Endodermal cell (in vitro differentiated cells): ENCODE results near the gene CTDP1. TPM values are rescaled to one million over a fixed set of nuclear protein-coding genes. Genes with fewer than 3 reads are reported as not detected.

Experiments used
- DNase-seq: peaks from one replicate; pipeline ENCODE4 v3.0.0-alpha.2; 2017
- H3K27ac ChIP-seq: 2 replicates; pipeline ENCODE4 v1.5.1; 2013; ENCODE audit warnings: mild to moderate bottlenecking, low read depth, low read length, moderate library complexity
- H3K27me3 ChIP-seq: 2 replicates; pipeline ENCODE4 v1.6.1; 2013; ENCODE audit warnings: mild to moderate bottlenecking, low read length, moderate library complexity; ENCODE audit not compliant: insufficient read depth, control insufficient read depth, poor library complexity, severe bottlenecking
- H3K36me3 ChIP-seq: 2 replicates; pipeline ENCODE4 v1.7.0; 2013; ENCODE audit warnings: mild to moderate bottlenecking, low read length, moderate library complexity; ENCODE audit not compliant: control insufficient read depth, insufficient read depth
- H3K4me1 ChIP-seq: one replicate; pipeline ENCODE4 v1.7.0; 2013; ENCODE audit warnings: low read length; ENCODE audit not compliant: control insufficient read depth, insufficient read depth
- H3K4me3 ChIP-seq: 2 replicates; pipeline ENCODE4 v1.5.1; 2013; ENCODE audit warnings: mild to moderate bottlenecking, low read length, moderate library complexity
- H3K9ac ChIP-seq: 2 replicates; pipeline ENCODE4 v1.6.1; 2013; ENCODE audit warnings: mild to moderate bottlenecking, low read length, moderate library complexity; ENCODE audit not compliant: poor library complexity, severe bottlenecking; ENCODE audit errors: extremely low read depth
- H3K9me3 ChIP-seq: 2 replicates; pipeline ENCODE4 v1.6.1; 2013; ENCODE audit warnings: mild to moderate bottlenecking, low read length, moderate library complexity; ENCODE audit not compliant: control insufficient read depth
- H3K27ac Mint-ChIP-seq: 2 replicates; pipeline ENCODE4 v1.8.0; 2020; ENCODE audit warnings: mixed read lengths
- H3K27me3 Mint-ChIP-seq: 2 replicates; pipeline ENCODE4 v1.8.0; 2021; ENCODE audit warnings: mild to moderate bottlenecking, mixed read lengths; ENCODE audit not compliant: insufficient read depth
- H3K36me3 Mint-ChIP-seq: 2 replicates; pipeline ENCODE4 v1.8.0; 2020; ENCODE audit warnings: low read depth, mixed read lengths
- H3K4me1 Mint-ChIP-seq: 2 replicates; pipeline ENCODE4 v1.8.0; 2020; ENCODE audit warnings: mixed read lengths
- H3K4me3 Mint-ChIP-seq: 2 replicates; pipeline ENCODE4 v1.8.0; 2020; ENCODE audit warnings: mild to moderate bottlenecking, moderate library complexity, mixed read lengths
- H3K9me3 Mint-ChIP-seq: 2 replicates; pipeline ENCODE4 v1.8.0; 2020; ENCODE audit warnings: mild to moderate bottlenecking, mixed read lengths
- CTCF ChIP-seq: fragments of 200-600 bp; sonication (generic); conservative IDR thresholded peaks from 2 replicates; pipeline ENCODE4 v1.5.0; 2021; ENCODE audit warnings: antibody characterized with exemption, mild to moderate bottlenecking
- WGBS, 2 experiments: methylation state at CpG; one replicate each; pipeline versions ENCODE4 v1.1.5 to v1.1.7; 2013; ENCODE audit warnings: missing lambda C conversion rate in 2 of 2, mixed read lengths in 1 of 2; ENCODE audit not compliant: insufficient coverage in 1 of 2, insufficient read length in 1 of 2; 5-methylcytosine and 5-hydroxymethylcytosine counted together
- total RNA-seq, 2 donors: library from RNA; stranded (reverse); fragmentation: NEBNext Ultra II Directional in 1 of 2; extraction: Animal tissue kit (Norgen Biotek cat#: 25700) in 1 of 2; gene quantifications; 2 replicates in 1 of 2; 3 replicates in 1 of 2; pipeline ENCODE4 v1.2.1, GENCODE V29; 2021

CTDP1 gene
- total RNA-seq, 2 donors from 2014 or later: 29.8 to 35.6 TPM

DNA sequence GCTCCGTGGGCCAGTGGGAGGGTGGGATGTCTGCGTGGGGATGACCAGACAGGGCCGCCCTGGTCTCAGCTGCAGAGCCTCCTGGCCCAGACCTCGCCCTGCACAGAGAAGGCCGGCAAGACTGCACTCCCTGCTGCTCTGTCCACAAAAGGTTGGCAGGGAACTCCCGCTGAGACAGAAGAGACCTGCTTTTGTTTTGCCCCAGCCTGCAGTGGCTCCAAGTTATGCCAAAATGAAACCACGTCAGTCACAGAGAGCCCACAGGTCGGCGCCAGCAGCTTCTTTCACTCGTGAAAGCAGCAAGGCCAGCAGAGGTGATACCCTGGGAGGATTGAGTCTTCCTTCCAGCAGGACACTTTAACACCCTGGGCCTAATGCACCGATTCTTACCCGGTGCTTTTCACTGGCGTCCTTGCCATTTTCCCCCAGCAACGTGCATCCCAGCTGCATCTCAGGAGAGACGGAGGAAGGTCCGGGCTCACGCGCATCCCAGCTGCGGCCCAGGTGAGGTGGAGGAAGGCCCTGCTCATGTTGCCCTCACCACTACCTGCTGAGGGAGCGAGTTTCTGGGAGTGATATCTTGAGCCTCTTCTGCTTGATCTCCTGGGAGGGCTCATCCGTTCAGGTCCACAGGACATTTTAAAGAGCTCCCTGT, 22.1 kb upstream of the CTDP1 start:
- H3K4me3 ChIP-seq: no peak overlapping the region
- no peak overlapping the region for H3K9ac ChIP-seq
- no peak overlapping the region for H3K27ac ChIP-seq
- H3K27me3 Mint-ChIP-seq: no peaks in the 10 kb centered on the region
- no peaks in the 10 kb centered on the region for H3K36me3 Mint-ChIP-seq
- H3K9me3 Mint-ChIP-seq: peaks cover 2% of the 10 kb centered on the region
- no peak overlapping the region for H3K4me3 Mint-ChIP-seq
- TF ChIP-seq CTCF: no peak
- no peaks in the 10 kb centered on the region for H3K27me3 ChIP-seq
- peak; percentile 68 for DNase-seq
- H3K4me1 Mint-ChIP-seq: peaks cover 10% of the 10 kb centered on the region
- 67% methylated on average over 17 to 21 of the region's 21 CpGs for WGBS, 2 experiments
- H3K4me1 ChIP-seq: peaks cover 6% of the 10 kb centered on the region
- no peaks in the 10 kb centered on the region for H3K9me3 ChIP-seq
- H3K36me3 ChIP-seq: no peaks in the 10 kb centered on the region
- no peak overlapping the region for H3K27ac Mint-ChIP-seq

GRCh38 chr18:79658366-79658765, 21.2 kb upstream of the CTDP1 start:
- no peaks in the 10 kb centered on the region for H3K9me3 ChIP-seq
- 93 to 94% methylated on average over 12 of the region's 12 CpGs for WGBS, 2 experiments
- no peaks in the 10 kb centered on the region for H3K27me3 Mint-ChIP-seq
- H3K36me3 Mint-ChIP-seq: no peaks in the 10 kb centered on the region
- DNase-seq: no peak
- no peaks in the 10 kb centered on the region for H3K27me3 ChIP-seq
- no peaks in the 10 kb centered on the region for H3K36me3 ChIP-seq
- no peak for TF ChIP-seq CTCF
- H3K4me3 ChIP-seq: no peak overlapping the region
- H3K4me3 Mint-ChIP-seq: no peak overlapping the region
- H3K9ac ChIP-seq: no peak overlapping the region
- H3K4me1 ChIP-seq: peaks cover 6% of the 10 kb centered on the region
- H3K27ac Mint-ChIP-seq: no peak overlapping the region
- H3K9me3 Mint-ChIP-seq: peaks cover 2% of the 10 kb centered on the region
- H3K4me1 Mint-ChIP-seq: peaks cover 10% of the 10 kb centered on the region
- no peak overlapping the region for H3K27ac ChIP-seq

DNA sequence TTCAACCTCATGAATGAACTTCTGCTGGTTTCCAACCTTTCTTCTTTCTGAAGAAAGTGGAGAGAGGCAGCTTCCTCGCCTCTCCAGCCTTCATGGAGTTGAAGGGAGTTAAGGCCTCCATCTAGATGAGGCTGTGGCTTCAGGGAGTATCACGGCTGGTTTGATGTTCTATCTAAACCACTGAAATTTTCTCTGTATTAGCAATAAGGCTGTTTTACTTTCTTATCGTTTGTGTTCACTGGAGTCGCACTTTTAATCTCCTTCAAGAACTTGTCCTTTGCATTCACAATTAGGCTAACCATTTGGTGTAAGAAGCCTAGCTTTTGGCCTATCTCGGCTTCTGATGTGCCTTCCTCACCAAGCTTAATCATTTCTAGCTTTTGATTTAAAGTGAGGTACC, 19.9 kb upstream of the CTDP1 start:
- Mint-ChIP-seq H3K9me3 (peaks cover 6% of the 10 kb centered on the region), H3K4me1 (peaks cover 10% of the 10 kb centered on the region), H3K36me3 (no peaks in the 10 kb centered on the region), H3K27me3 (no peaks in the 10 kb centered on the region), H3K27ac (no peak overlapping the region), H3K4me3 (no peak overlapping the region)
- H3K9ac ChIP-seq: no peak overlapping the region
- no peak for DNase-seq
- no peaks in the 10 kb centered on the region for H3K9me3 ChIP-seq
- H3K27ac ChIP-seq: no peak overlapping the region
- peaks cover 6% of the 10 kb centered on the region for H3K4me1 ChIP-seq
- H3K27me3 ChIP-seq: no peaks in the 10 kb centered on the region
- 93 to 100% methylated on average over 3 to 5 of the region's 5 CpGs for WGBS, 2 experiments
- no peak overlapping the region for H3K4me3 ChIP-seq
- H3K36me3 ChIP-seq: no peaks in the 10 kb centered on the region
- no peak for TF ChIP-seq CTCF
